GM21447 (cell line): ENCODE results near the gene TBC1D21.

Experiments used
- ATAC-seq: cut with Tn5 transposase; IDR thresholded peaks from one replicate; pipeline ENCODE4 v1.9.1; 2021; ENCODE audit not compliant: unreplicated experiment

Gene TBC1D21

GRCh38 chr15:73907035-73907408, 33.7 kb downstream of the TBC1D21 start:
- no peak for ATAC-seq

- ATAC-seq, result no peak
These were observed 34.9 kb downstream of the TBC1D21 start for GRCh38 chr15:73908030-73908821.

- ATAC-seq, result no peak
These were observed 35.4 kb downstream of the TBC1D21 start for GRCh38 chr15:73908822-73909122.

DNA sequence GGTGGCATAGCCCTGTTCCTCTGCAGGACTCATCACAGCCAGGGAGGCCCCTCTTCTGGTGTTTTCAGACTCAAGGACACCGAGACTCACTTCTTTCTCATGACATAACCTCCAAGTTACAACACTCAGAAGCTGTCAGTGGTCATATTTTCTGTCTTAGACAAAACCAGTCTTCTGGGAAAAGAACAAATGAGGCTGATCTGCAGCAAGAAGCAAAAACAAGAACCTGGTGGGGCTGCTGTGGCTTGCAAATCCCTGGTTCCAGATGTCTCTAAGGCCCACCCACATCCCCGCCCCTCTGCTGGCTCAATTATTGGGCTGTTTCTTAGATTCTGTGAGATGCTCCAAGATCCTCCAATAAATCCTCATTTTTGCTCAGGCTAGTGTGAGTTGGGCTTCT, 36.3 kb downstream of the TBC1D21 start:
- no peak for ATAC-seq

GRCh38 chr15:73910522-73911303, 37.3 kb downstream of the TBC1D21 start:
- no peak for ATAC-seq

DNA sequence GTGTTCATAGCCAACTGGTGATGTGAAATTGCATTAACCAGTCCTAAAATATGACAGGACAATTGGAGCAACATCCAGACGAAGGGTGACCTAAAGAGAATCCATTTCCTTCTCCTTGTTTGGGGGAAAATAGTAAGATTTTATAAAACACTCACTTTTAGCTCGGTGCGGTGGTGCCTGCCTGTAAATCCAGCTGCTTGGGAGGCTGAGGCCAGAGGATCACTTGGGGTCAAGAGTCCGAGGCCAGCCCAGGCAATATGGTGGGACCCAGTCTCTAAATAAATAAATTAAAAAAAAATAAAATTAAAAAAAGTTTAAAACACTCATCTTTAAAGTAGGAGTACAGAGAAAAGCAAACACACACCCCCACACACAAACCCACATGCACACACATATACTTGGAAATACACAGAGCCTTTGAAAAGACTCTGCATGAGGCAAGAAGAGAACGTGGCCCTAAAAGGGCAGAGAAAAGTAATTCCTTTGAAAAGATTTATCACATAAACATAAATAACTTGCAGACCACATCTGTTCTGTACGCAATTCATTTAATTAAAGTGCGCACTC, 38.7 kb downstream of the TBC1D21 start:
- ATAC-seq, result no peak

- no peak for ATAC-seq
These were observed 40.8 kb downstream of the TBC1D21 start for GRCh38 chr15:73914145-73914544.

GRCh38 chr15:73915082-73915481, 41.7 kb downstream of the TBC1D21 start:
- ATAC-seq, result no peak

DNA sequence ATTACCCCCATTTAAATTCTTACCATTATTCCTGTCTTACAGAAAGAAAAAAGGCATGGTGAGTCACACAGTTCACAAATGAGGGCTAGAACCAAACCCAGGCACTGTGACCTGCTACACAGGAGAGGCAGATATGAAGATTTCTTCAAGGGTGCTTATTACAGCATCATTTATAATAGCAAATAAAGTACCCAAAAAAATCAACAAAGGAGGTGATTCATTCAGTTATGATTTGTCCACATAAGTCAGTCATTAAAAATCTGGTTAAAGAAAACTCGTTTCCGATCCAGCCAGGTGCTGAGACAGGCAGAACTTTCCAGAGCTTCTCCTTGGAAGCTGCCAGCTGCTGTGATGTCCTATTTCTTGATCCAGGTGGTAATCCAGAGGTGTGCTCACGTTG, 45.4 kb downstream of the TBC1D21 start:
- ATAC-seq, result no peak

DNA sequence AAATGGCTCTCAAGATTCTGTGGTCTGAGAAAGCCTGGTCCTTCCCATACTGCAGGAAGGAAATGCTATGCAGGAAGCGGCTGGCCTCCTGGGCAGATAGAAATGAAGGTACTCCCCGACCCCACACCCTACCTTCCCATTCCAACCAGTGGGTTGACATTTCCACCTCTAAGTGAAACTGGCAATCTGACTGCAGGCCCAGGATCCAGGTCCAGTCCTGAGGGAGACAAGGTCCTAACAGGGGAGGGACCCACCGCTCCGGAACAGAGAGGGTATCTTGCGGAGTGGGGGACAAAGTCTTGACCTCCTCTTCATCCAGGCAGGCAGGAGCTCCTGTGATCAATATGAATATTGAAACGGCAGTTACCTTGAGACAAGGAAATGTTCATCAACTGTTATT, 46.3 kb downstream of the TBC1D21 start:
- no peak for ATAC-seq

GRCh38 chr15:73921254-73921925, 48.0 kb downstream of the TBC1D21 start:
- no peak for ATAC-seq

DNA sequence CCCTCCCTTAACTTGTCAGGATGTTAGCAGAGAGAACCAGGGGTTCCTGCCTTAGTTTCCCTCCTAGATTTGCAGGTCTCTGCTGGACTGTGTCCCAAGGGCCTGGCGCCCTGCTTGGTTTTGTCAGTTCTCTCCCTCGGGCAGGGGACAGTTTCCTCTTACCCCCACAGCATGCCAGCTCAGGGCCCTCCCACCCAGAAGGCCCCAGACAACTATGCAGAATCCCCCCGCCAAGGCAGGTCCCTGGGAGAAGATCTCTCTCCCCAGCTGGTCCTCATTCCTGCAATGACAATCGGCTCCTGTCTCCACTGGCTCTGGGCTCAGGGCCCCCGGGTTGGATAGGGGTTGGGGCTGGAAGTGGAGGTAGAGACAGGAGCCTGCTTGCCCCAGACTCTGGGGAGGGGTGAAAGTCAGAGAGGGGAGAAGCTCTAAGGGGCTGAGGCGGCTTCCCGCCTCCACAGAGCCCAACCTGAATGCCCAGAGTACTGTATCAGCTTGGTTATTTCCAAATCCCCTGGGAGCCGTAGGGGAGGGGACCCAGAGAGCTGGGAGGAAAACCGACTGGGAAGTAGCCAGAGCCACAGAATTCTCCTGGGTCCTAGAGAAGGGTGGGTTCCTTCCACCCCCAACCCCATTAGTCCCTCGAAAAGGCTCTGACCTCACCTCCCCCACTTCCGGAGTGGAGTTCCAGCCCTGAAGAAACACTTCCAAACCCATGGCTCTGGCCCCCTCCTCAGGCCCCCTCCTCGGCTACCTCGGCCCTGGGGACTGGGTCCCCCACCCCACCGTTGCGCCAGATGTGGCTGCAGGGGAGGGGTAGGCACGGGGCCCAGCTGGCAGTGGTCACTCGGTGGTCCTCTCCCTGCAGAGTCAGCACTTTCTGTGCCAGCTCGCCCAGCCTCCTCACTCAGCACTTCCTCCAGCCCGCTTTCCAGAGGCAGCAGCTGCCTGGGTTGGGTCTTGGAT, 49.1 kb downstream of the TBC1D21 start:
- ATAC-seq, result no peak

DNA sequence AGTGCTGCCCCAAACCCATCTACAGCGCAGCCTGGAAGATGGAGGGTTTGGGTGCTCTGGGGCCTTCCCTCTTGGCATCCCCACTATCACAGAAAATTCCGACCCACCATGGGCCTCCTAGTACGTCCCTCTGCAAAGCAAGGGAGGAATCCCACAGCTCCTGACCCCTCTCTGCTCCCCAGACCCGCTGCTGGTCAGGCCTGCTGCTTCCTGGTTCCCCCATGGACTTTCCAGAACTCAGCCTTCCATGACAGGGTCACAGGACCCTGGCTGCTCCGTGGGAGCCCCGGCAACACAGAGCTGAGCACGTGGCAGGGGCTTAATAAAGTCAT, 49.8 kb downstream of the TBC1D21 start:
- ATAC-seq, result no peak

- no peak for ATAC-seq
These were observed 50.3 kb downstream of the TBC1D21 start for GRCh38 chr15:73923488-73924164.

GRCh38 chr15:73924171-73924921, 51.0 kb downstream of the TBC1D21 start:
- ATAC-seq, result no peak

GRCh38 chr15:73925848-73926218, 52.5 kb downstream of the TBC1D21 start:
- ATAC-seq, result no peak

GRCh38 chr15:73926219-73927002, 53.0 kb downstream of the TBC1D21 start, which contains the start of gene LOXL1:
Gene LOXL1 (plus strand): TSS chr15:73926462. CDS start chr15:73926784, 322 bp downstream.
- no peak for ATAC-seq

- no peak for ATAC-seq
These were observed 53.7 kb downstream of the TBC1D21 start for GRCh38 chr15:73927003-73927475.
